Placental pericyte (primary cell): ENCODE results near the gene SLC15A3. TPM values are rescaled to one million over a fixed set of nuclear protein-coding genes. Genes with fewer than 3 reads are reported as not detected.

Source experiments
- small RNA-seq: library from RNA; depleted of rRNA; stranded (forward); fragments of <200 nt; gene quantifications from one replicate; pipeline ENCODE3, GENCODE V24; 2012; ENCODE audit warnings: low replicate concordance
- total RNA-seq: library from RNA; depleted of rRNA; stranded (reverse); fragments of >200 nt; gene quantifications from 2 replicates; pipeline ENCODE4 v1.2.3, GENCODE V29; 2012

The SLC15A3 gene
- total RNA-seq = 13.2 and 18.4 TPM in 2 replicates

DNA sequence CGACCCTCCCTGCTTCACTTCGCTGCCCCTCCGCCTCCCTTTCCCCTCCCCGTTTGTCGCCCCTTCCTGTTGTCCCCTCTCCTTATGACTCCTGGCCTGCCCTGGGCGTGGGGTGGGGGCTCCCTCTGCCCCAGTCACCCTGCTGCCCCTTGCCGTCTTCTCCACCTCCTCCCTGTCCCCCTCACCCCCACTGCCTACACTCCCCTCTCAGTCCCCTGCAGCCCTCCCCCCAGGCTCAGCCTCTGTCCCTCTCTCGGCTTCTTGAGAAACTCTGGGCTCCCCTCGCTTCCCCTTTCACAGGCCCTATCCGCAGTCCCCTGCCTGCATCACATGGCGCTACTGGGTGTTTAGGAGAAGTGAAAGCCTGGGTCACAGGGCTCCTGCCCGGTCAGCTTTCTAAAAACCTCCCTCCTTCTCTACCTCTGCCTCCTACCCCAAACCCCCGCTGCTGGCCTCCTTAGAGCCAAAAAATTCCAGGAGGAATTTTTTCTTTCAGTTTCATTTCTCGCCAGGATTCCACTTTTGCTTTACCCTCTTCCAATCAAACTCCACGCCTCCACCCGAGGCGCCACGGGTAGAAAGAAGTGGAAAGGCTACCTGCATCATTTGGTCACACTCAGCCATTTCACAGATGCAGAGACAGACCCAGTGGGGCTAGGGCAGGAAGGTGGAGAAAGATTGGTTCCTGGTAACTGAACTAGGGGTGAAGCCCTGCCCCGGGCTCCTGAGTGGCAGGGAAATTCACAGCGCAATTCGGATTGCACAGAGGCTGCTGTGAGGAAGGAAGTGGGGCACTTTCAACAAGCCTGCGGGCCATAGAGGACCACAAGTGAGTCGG, at the start of gene SLC15A3:
Gene SLC15A3 (minus strand): TSS at position 273 of the 838 bp plus-strand sequence. CDS start 625 bp downstream, outside the sequence.

DNA sequence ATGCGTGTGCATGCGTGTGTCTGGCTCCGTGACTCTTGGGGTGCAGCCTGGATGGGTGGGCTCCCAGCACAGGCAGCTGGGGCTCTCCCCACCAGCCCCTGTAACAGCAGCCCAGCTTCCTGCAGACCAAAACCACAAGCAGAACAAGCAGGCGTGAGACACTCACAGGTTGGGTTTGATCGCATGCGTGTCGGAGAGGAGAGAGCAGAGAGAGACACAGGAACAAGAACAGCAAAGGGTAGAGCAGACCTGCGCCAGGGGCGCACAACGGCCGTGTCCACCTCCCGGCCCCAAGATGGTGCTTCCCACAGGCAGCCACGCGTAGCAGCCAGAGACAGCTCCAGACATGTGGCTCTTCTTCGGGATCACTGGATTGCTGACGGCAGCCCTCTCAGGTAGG, 19.5 kb upstream of the SLC15A3 start, which contains the start of gene CD6:
Gene CD6 (plus strand): TSS at position 161 of the 400 bp plus-strand sequence. CDS start 186 bp downstream, at position 347.

DNA sequence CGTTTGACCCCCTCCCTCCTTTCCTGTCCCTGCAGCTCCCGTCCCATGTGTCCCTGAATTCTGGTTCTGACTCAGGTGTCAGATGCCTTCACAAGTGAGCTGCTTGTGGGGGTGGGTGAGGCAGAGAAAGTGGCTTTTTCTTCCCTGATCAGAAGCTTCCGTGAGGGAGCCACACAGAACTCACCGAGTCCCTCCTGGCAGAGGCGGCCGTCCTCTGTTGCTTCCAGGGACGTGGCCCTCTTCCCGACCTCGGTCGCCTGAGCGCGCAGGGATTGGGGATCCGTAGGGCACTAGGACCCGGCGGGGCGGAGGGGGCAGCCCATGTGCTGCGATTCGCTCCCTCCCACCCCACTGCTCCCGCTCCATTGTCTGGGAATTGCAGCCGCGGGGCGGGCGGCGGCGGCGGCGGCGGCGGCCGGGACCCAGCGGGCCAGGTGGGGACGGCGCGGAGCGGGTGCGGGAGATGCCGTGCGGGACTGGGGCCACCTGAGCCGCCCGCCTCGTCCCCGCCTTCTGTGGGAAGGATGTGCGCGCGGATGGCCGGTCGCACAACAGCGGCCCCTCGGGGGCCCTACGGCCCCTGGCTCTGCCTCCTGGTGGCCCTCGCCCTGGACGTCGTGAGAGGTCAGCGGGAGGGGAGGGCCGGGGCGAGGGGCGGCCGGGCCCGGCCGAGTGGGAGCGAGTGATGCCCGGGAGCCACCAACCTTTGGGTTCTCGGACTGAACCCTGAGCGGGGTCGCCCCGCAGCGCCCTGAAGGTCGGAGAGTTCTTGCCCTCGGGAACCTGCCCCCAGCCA, 27.7 kb downstream of the SLC15A3 start, which contains the start of gene TMEM132A:
Gene TMEM132A (plus strand): TSS at position 351 of the 796 bp plus-strand sequence. CDS start 174 bp downstream, at position 525.

DNA sequence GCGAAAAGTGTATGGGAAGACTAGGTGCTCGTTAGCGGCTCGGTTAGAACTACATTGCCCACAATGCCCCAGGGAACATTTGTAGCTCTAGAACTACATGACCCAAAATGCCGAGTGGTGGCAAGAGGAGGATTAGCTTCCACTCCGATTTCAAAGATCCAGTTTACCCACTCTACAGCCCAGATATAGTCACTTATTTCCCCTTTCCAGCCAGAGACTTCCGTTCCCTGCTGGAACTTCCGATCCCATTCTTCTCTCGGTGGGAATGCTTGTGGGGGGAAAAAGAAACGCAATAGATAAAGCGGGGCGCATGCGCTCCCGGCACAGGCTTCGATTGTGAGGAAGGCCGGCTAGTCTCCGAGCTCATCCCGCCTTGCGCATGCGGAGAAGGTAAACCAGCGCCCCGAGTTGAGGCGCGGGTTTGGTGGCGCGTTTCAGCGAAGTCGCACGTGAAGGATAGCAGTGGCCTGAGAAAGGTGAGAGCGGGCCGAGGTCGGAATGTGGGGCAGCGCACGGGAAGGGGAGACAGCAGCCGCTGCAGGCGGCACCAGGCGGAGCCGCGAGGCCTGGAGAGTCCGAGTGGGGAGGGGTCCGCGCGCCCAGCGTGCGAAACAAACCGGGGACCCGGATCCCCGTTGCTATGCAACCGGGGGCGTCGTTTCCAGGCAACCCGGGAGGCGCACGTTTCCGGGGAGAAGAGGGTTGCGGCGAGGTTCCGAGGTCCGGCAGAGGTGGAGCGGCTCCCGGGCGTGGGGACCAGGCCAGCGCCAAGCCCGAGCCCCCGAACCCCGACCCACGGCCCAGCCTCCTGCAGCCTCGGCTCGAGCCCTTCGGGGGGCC, 38.0 kb downstream of the SLC15A3 start, which contains the start of gene TMEM109:
Gene TMEM109 (plus strand): TSS at position 366 of the 840 bp plus-strand sequence. CDS start 5,536 bp downstream, outside the sequence.

DNA sequence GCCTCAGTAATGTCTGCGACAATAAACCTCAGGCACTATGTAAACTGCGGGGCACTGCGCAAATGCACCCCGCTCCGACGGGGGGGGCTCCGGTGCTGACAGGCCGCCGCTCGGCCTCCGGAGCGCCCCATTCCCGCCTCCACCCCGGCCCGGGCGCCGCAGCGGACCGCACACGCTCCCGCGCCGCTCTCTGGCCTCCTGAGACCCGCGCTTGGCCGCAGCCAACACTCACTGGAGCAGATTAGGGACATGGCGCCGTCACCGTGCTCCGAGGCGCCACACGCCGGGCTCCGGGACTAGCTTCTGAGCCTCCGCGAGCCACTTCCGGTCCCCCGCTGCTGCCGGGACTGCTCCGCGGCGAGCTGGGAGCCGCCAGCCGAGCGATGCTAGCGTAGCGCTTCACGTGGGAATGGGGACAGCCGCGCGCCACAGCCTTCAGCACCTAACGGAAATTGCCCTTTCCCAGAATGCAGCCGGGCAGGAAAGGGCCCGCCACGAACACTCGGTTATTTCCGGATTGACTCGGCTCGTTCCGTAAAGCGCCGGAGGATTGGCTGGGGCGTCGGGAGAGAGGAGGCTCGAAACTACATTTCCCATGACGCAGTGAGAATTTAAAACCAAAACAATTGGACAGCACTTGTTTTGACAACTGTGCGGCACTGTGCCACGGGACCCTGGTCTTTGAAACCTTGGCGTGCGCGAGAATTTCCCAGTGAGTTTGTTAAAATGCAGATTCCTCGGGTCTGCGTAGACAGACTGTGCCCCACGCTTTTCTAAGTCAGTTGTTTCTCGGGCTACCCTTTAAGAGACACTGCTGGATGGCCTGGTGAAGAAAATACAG, 45.6 kb downstream of the SLC15A3 start, which contains the start of gene PRPF19:
Gene PRPF19 (minus strand): TSS at position 454 of the 841 bp plus-strand sequence. CDS start 203 bp downstream, at position 251.

Small RNA genes within 50 kb of the gene (small RNA-seq; reads per million reads assigned to genes)
- gene RNU6-933P = 0.20 reads per million

Other genes starting within 250 kb of the SLC15A3 start
- gene MS4A18, start 227.5 kb downstream of the SLC15A3 start, total RNA-seq = not detected in 2 replicates
- gene MS4A15, start 195.3 kb downstream of the SLC15A3 start, total RNA-seq = not detected in 2 replicates
- gene MS4A10, start 166.8 kb downstream of the SLC15A3 start, total RNA-seq = not detected in 2 replicates
- gene CCDC86, start 110.1 kb downstream of the SLC15A3 start, total RNA-seq = 14.2 and 37.5 TPM in 2 replicates
- under 0.01 TPM in 2 replicates for gene PTGDR2, start 96.2 kb downstream of the SLC15A3 start, total RNA-seq
- gene ZP1, start 84.6 kb downstream of the SLC15A3 start, total RNA-seq = 0.14 TPM in 1 of 2 replicates, not detected in the other
- gene PRPF19, start 45.6 kb downstream of the SLC15A3 start, total RNA-seq = 60.4 and 108 TPM in 2 replicates
- 18.8 and 37.8 TPM in 2 replicates for gene TMEM109, start 38.0 kb downstream of the SLC15A3 start, total RNA-seq
- gene TMEM132A, start 27.7 kb downstream of the SLC15A3 start, total RNA-seq = 113 and 158 TPM in 2 replicates
- not detected in 2 replicates for gene CD6, start 19.5 kb upstream of the SLC15A3 start, total RNA-seq
- gene CD5, start 150.3 kb upstream of the SLC15A3 start, total RNA-seq = not detected in 2 replicates
- 19.5 and 23.2 TPM in 2 replicates for gene VPS37C, start 209.2 kb upstream of the SLC15A3 start, total RNA-seq